Neural cell (in vitro differentiated cells): ENCODE measurements around the gene U2SURP. TPM values are rescaled to one million over a fixed set of nuclear protein-coding genes. Genes with fewer than 3 reads are reported as not detected.

ENCODE experiments used
- H2AFZ ChIP-seq: fragments of 200-600, 300-800 bp; sonication (generic), shearing (Covaris generic); 2 replicates; pipeline ENCODE4 v1.6.0; 2014; ENCODE audit warnings: low read depth, mild to moderate bottlenecking, antibody characterized with exemption, low read length, moderate library complexity
- H3F3A ChIP-seq: fragments of 200-600 bp; shearing (Covaris generic); 2 replicates; pipeline ENCODE4 v1.6.1; 2016; ENCODE audit warnings: mild to moderate bottlenecking, moderate library complexity, mixed read lengths, antibody characterized with exemption, low read length; ENCODE audit not compliant: insufficient read depth, poor library complexity, severe bottlenecking
- H3K27ac ChIP-seq: fragments of 200-600, 300-800 bp; sonication (generic), shearing (Covaris generic); 2 replicates; pipeline ENCODE4 v1.5.1; 2014; ENCODE audit warnings: mild to moderate bottlenecking, low read length, moderate library complexity
- H3K27me3 ChIP-seq: fragments of 300-800, 200-600 bp; sonication (generic), shearing (Covaris generic); 2 replicates; pipeline ENCODE4 v1.6.0; 2014; ENCODE audit warnings: mild to moderate bottlenecking, low read depth, low read length, moderate library complexity; ENCODE audit not compliant: insufficient read depth
- H3K36me3 ChIP-seq: fragments of 300-800, 200-600 bp; sonication (generic), shearing (Covaris generic); 2 replicates; pipeline ENCODE4 v1.5.1; 2014; ENCODE audit warnings: mild to moderate bottlenecking, antibody characterized with exemption, low read length, moderate library complexity; ENCODE audit not compliant: insufficient read depth
- H3K4me2 ChIP-seq: fragments of 300-800, 200-600 bp; sonication (generic), shearing (Covaris generic); 2 replicates; pipeline ENCODE4 v1.6.0; 2014; ENCODE audit warnings: mild to moderate bottlenecking, low read length
- H3K4me3 ChIP-seq: fragments of 300-800, 200-600 bp; sonication (generic), shearing (Covaris generic); 2 replicates; pipeline ENCODE4 v1.5.1; 2014; ENCODE audit warnings: mild to moderate bottlenecking, low read length, moderate library complexity
- H3K79me2 ChIP-seq: fragments of 200-600 bp; shearing (Covaris generic); replicated peaks from 2 replicates; pipeline ENCODE4 v1.6.0; 2014; ENCODE audit warnings: mild to moderate bottlenecking, low read length, moderate library complexity; ENCODE audit not compliant: insufficient read depth
- H3K9ac ChIP-seq: fragments of 300-800, 200-600 bp; sonication (generic), shearing (Covaris generic); 2 replicates; pipeline ENCODE4 v1.6.1; 2016; ENCODE audit warnings: mild to moderate bottlenecking, low read length, mixed read lengths
- H3K9me2 ChIP-seq: fragments of 200-600 bp; shearing (Covaris generic); 2 replicates; pipeline ENCODE4 v1.6.1; 2016; ENCODE audit warnings: mild to moderate bottlenecking, low read length, mixed read lengths; ENCODE audit not compliant: insufficient read depth
- H3K9me3 ChIP-seq: fragments of 200-600, 300-800 bp; sonication (generic), shearing (Covaris generic); 2 replicates; pipeline ENCODE4 v1.6.1; 2016; ENCODE audit warnings: mild to moderate bottlenecking, mixed run types, low read length, moderate library complexity, mixed read lengths
- H4K20me1 ChIP-seq: fragments of 200-600 bp; shearing (Covaris generic); 2 replicates; pipeline ENCODE4 v1.6.1; 2016; ENCODE audit warnings: mild to moderate bottlenecking, mixed run types; ENCODE audit not compliant: insufficient read depth
- CTCF ChIP-seq: fragments of 450-650 bp; IDR thresholded peaks from 2 replicates; pipeline ENCODE4 v1.5.1; 2014; ENCODE audit warnings: antibody characterized with exemption, mild to moderate bottlenecking, moderate library complexity; ENCODE audit not compliant: poor library complexity, severe bottlenecking
- EP300 ChIP-seq: fragments of 450-650 bp; conservative IDR thresholded peaks from 2 replicates; pipeline ENCODE4 v1.6.1; 2014; ENCODE audit warnings: antibody characterized with exemption, mild to moderate bottlenecking, moderate library complexity; ENCODE audit not compliant: poor library complexity, severe bottlenecking
- EZH2 ChIP-seq: fragments of 200-600, 300-800 bp; shearing (Covaris generic), sonication (generic); IDR thresholded peaks from 2 replicates; pipeline ENCODE4 v1.6.1; 2014; ENCODE audit warnings: antibody characterized with exemption, low read length, borderline replicate concordance, mild to moderate bottlenecking; ENCODE audit not compliant: insufficient read depth, poor library complexity, severe bottlenecking
- MXI1 ChIP-seq: fragments of 450-650 bp; conservative IDR thresholded peaks from 2 replicates; pipeline ENCODE4 v1.6.1; 2014; ENCODE audit warnings: antibody characterized with exemption, mild to moderate bottlenecking; ENCODE audit not compliant: poor library complexity, severe bottlenecking
- POLR2AphosphoS5 ChIP-seq: IDR thresholded peaks from 2 replicates; pipeline ENCODE4 v1.6.1; 2012
- RAD21 ChIP-seq: fragments of 450-650 bp; conservative IDR thresholded peaks from 2 replicates; pipeline ENCODE4 v1.6.1; 2014; ENCODE audit warnings: antibody characterized with exemption, mild to moderate bottlenecking, moderate library complexity
- REST ChIP-seq: IDR thresholded peaks from 2 replicates; pipeline ENCODE4 v1.6.1; 2012; ENCODE audit warnings: borderline replicate concordance
- SMC3 ChIP-seq: fragments of 450-650 bp; conservative IDR thresholded peaks from 2 replicates; pipeline ENCODE4 v1.6.1; 2014; ENCODE audit warnings: antibody characterized with exemption, mild to moderate bottlenecking, moderate library complexity; ENCODE audit not compliant: poor library complexity
- TAF1 ChIP-seq: IDR thresholded peaks from 2 replicates; pipeline ENCODE4 v1.6.1; 2012; ENCODE audit warnings: low read depth
- polyA plus RNA-seq: library from polyadenylated mRNA; depleted of rRNA; stranded (reverse); fragments of >200 nt; gene quantifications from 2 replicates; pipeline ENCODE4 v1.2.3, GENCODE V29; 2014

The U2SURP gene
- polyA plus RNA-seq, 1 donor from 2014 or later, result 159 TPM

GRCh38 chr3:143014921-143015320 lies 13.6 kb downstream of the U2SURP start:
- Histone ChIP-seq H3K79me2 (peaks cover 32% of the 10 kb centered on the region), H3K27ac (no peak overlapping the region), H3K9ac (no peak overlapping the region), H3F3A (no peaks in the 10 kb centered on the region), H4K20me1 (no peaks in the 10 kb centered on the region), H3K9me2 (no peaks in the 10 kb centered on the region), H2AFZ (no peak overlapping the region), H3K4me2 (no peak overlapping the region), H3K9me3 (no peaks in the 10 kb centered on the region), H3K36me3 (peaks cover 20% of the 10 kb centered on the region), H3K27me3 (no peaks in the 10 kb centered on the region), H3K4me3 (no peak overlapping the region)
- no peak for TF ChIP-seq CTCF
- no peak for TF ChIP-seq TAF1
- TF ChIP-seq POLR2AphosphoS5, result no peak
- TF ChIP-seq SMC3, result no peak
- no peak for TF ChIP-seq RAD21
- TF ChIP-seq EZH2, result no peak
- no peak for TF ChIP-seq MXI1
- no peak for TF ChIP-seq REST
- TF ChIP-seq EP300, result no peak

GRCh38 chr3:143016321-143016972 lies 15.1 kb downstream of the U2SURP start:
- H3K9me3 ChIP-seq, result no peaks in the 10 kb centered on the region
- H3K9ac ChIP-seq, result no peak overlapping the region
- H3K36me3 ChIP-seq, result peaks cover 20% of the 10 kb centered on the region

More at GRCh38 chr3:143016321-143016972, 15.1 kb downstream of the U2SURP start:
- Histone ChIP-seq H2AFZ (no peak overlapping the region), H3K79me2 (peaks cover 18% of the 10 kb centered on the region), H3K9me2 (no peaks in the 10 kb centered on the region), H3K4me3 (no peak overlapping the region), H4K20me1 (no peaks in the 10 kb centered on the region), H3K27me3 (no peaks in the 10 kb centered on the region), H3K27ac (no peak overlapping the region), H3K4me2 (no peak overlapping the region), H3F3A (no peaks in the 10 kb centered on the region)
- TF ChIP-seq CTCF, result peak; percentile 52
- TF ChIP-seq EZH2, result no peak
- TF ChIP-seq POLR2AphosphoS5, result no peak
- no peak for TF ChIP-seq EP300
- no peak for TF ChIP-seq SMC3
